B cell (primary cell): ENCODE measurements around the gene VENTX.

Source experiments
- CTCF ChIP-seq: fragments of 200-600 bp; IDR thresholded peaks from one replicate; pipeline ENCODE4 v1.8.0; 2022; ENCODE audit warnings: antibody characterized with exemption, mild to moderate bottlenecking
- EZH2 ChIP-seq: IDR thresholded peaks from 2 replicates; pipeline ENCODE4 v1.6.1; 2012; ENCODE audit warnings: borderline replicate concordance, low read depth, mild to moderate bottlenecking, moderate library complexity, low read length; ENCODE audit not compliant: insufficient read depth, poor library complexity, severe bottlenecking

DNA sequence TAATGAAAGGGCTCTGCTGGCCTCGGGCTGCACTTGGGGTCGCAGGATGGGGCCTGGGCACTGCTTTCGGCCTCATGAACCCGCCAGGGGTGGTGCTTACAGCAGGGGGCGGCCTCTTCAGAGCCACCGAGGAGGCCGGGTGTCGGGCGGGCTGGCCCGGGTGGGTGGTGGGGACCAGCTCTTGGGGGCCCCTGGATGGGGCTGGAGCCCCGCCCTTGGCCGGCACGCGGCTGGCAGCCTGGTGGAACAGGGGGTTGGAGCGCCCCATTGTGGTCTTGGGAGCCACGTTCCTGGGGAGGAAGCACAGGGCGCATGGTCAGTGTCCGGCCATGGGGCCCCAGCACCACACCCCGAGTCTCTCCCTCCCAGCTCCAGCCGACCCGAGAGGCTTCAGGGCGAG is 30.2 kb downstream of the VENTX start:
- TF ChIP-seq CTCF (no peak), EZH2 (no peak)
